SK-N-SH (cell line): ENCODE data around the gene SNHG17. TPM values are rescaled to one million over a fixed set of nuclear protein-coding genes. Genes with fewer than 3 reads are reported as not detected.

Experiments
- CTCF ChIA-PET: fragments of 300-600, 350-600 bp; formaldehyde crosslinking; extraction: SDS; loops from one replicate; lab custom pipeline; 2021; lab: Yijun Ruan, JAX
- POLR2A ChIA-PET: fragments of 350-600 bp; sonication (Branson Sonifier 250); formaldehyde crosslinking; extraction: SDS; loops from one replicate; lab custom pipeline; 2020; ENCODE audit warnings: antibody characterized with exemption, inconsistent platforms; lab: Yijun Ruan, JAX
- DNase-seq: peaks from one replicate; pipeline ENCODE4 v3.0.0; 2012
- H2AFZ ChIP-seq: fragments of 200-600 bp; sonication (generic); 2 replicates; pipeline ENCODE4 v1.8.1; 2016; ENCODE audit warnings: antibody characterized with exemption, mild to moderate bottlenecking, low read depth
- H3F3A ChIP-seq: fragments of 200-600 bp; sonication (generic); replicated peaks from 2 replicates; pipeline ENCODE3; 2016; ENCODE audit warnings: antibody characterized with exemption, mild to moderate bottlenecking; ENCODE audit not compliant: insufficient read depth
- H3K27ac ChIP-seq, 2 experiments: fragments of 200-500 bp in 1 of 2; fragments of 200-600 bp in 1 of 2; sonication (Bioruptor generic) in 1 of 2; sonication (generic), shearing (Covaris generic) in 1 of 2; 2 replicates each; pipeline versions ENCODE4 v1.5.1 to v1.6.1; 2014 to 2016; ENCODE audit warnings: low read depth in 2 of 2, inconsistent platforms in 1 of 2, low read length in 1 of 2, mild to moderate bottlenecking in 1 of 2, mixed read lengths in 1 of 2
- H3K27me3 ChIP-seq: fragments of 200-600 bp; sonication (generic), shearing (Covaris generic); 2 replicates; pipeline ENCODE4 v1.6.1; 2016; ENCODE audit warnings: mixed run types; ENCODE audit not compliant: insufficient read depth
- H3K36me3 ChIP-seq, 2 experiments: fragments of 200-500 bp in 1 of 2; fragments of 200-600 bp in 1 of 2; sonication (Bioruptor generic) in 1 of 2; sonication (generic) in 1 of 2; replicated peaks in 1 of 2; 2 replicates each; pipeline versions ENCODE3 to v1.5.1; 2014 to 2016; ENCODE audit warnings: low read length in 1 of 2, mild to moderate bottlenecking in 1 of 2; ENCODE audit not compliant: insufficient read depth in 2 of 2, control insufficient read depth in 1 of 2
- H3K4me1 ChIP-seq, 2 experiments: fragments of 200-500 bp in 1 of 2; fragments of 200-600 bp in 1 of 2; sonication (Bioruptor generic) in 1 of 2; sonication (generic), shearing (Covaris generic) in 1 of 2; 2 replicates each; pipeline versions ENCODE4 v1.5.1 to v1.6.1; 2014 to 2016; ENCODE audit warnings: low read depth in 1 of 2, low read length in 1 of 2, mixed run types in 1 of 2; ENCODE audit not compliant: insufficient read depth in 2 of 2, control insufficient read depth in 1 of 2
- H3K4me2 ChIP-seq: fragments of 200-600 bp; sonication (generic), shearing (Covaris generic); 2 replicates; pipeline ENCODE4 v1.6.1; 2017; ENCODE audit warnings: mixed run types
- H3K4me3 ChIP-seq, 2 experiments: fragments of 200-500 bp in 1 of 2; fragments of 200-600 bp in 1 of 2; sonication (Bioruptor generic) in 1 of 2; sonication (generic), shearing (Covaris generic) in 1 of 2; 2 replicates each; pipeline versions ENCODE4 v1.5.1 to v1.8.1; 2014 to 2016; ENCODE audit warnings: low read depth in 2 of 2, inconsistent platforms in 1 of 2, low read length in 1 of 2, mild to moderate bottlenecking in 1 of 2, mixed read lengths in 1 of 2, moderate library complexity in 1 of 2
- H3K79me2 ChIP-seq: fragments of 200-600 bp; sonication (generic); 2 replicates; pipeline ENCODE4 v1.8.1; 2017; ENCODE audit warnings: mild to moderate bottlenecking; ENCODE audit not compliant: insufficient read depth
- H3K9ac ChIP-seq: fragments of 200-600 bp; sonication (generic); 2 replicates; pipeline ENCODE4 v1.6.1; 2017; ENCODE audit warnings: mixed run types
- H3K9me2 ChIP-seq: fragments of 200-600 bp; sonication (generic); 2 replicates; pipeline ENCODE4 v1.6.1; 2017; ENCODE audit warnings: mixed run types
- H3K9me3 ChIP-seq: fragments of 200-600 bp; sonication (generic); 2 replicates; pipeline ENCODE4 v1.6.1; 2017; ENCODE audit warnings: mixed run types, mild to moderate bottlenecking, moderate library complexity
- H4K20me1 ChIP-seq: fragments of 200-600 bp; sonication (generic); 2 replicates; pipeline ENCODE4 v1.6.1; 2017; ENCODE audit warnings: mild to moderate bottlenecking, mixed run types; ENCODE audit not compliant: insufficient read depth
- CHD2 ChIP-seq: fragments of 150-350 bp; IDR thresholded peaks from 2 replicates; pipeline ENCODE4 v1.6.1; 2018; ENCODE audit warnings: low read length; ENCODE audit not compliant: partially characterized antibody
- EZH2phosphoT487 ChIP-seq: fragments of 200-600 bp; sonication (generic); IDR thresholded peaks from 2 replicates; pipeline ENCODE4 v1.6.1; 2017; ENCODE audit warnings: low read depth, mixed run types, mild to moderate bottlenecking, antibody characterized with exemption, moderate library complexity, borderline replicate concordance
- FOSL2 ChIP-seq: IDR thresholded peaks from 2 replicates; pipeline ENCODE4 v1.4.0; 2012; ENCODE audit warnings: low read depth, mild to moderate bottlenecking, moderate library complexity, borderline replicate concordance
- FOXM1 ChIP-seq: IDR thresholded peaks from 2 replicates; pipeline ENCODE4 v1.4.0; 2012; ENCODE audit warnings: low read depth, mild to moderate bottlenecking
- GATA2 ChIP-seq: sonication (generic); formaldehyde crosslinking; IDR thresholded peaks from 2 replicates; pipeline ENCODE4 v1.5.0; 2020; ENCODE audit warnings: mild to moderate bottlenecking, missing genetic modification reagents
- IRF3 ChIP-seq: fragments of 150-350 bp; IDR thresholded peaks from 2 replicates; pipeline ENCODE4 v1.6.1; 2016; ENCODE audit warnings: mild to moderate bottlenecking, low read depth, low read length
- MEF2A ChIP-seq: IDR thresholded peaks from 2 replicates; pipeline ENCODE4 v1.4.0; 2012; ENCODE audit warnings: low read depth, borderline replicate concordance
- NFIC ChIP-seq: IDR thresholded peaks from 2 replicates; pipeline ENCODE4 v1.4.0; 2012; ENCODE audit warnings: borderline replicate concordance
- POLR2AphosphoS5 ChIP-seq: IDR thresholded peaks from 2 replicates; pipeline ENCODE4 v1.6.1; 2012; ENCODE audit warnings: low read depth, low read length
- REST ChIP-seq: IDR thresholded peaks from 2 replicates; pipeline ENCODE4 v1.6.1; 2012; ENCODE audit warnings: mild to moderate bottlenecking, low read depth, low read length, moderate library complexity
- RFX5 ChIP-seq: IDR thresholded peaks from 2 replicates; pipeline ENCODE4 v1.6.1; 2012; ENCODE audit warnings: mild to moderate bottlenecking, improper control_type of control experiment, low read length
- SIN3A ChIP-seq: IDR thresholded peaks from 2 replicates; pipeline ENCODE4 v1.6.1; 2012; ENCODE audit warnings: low read depth, mild to moderate bottlenecking, low read length, moderate library complexity, borderline replicate concordance
- SMC3 ChIP-seq: IDR thresholded peaks from 2 replicates; pipeline ENCODE4 v1.6.1; 2012; ENCODE audit warnings: low read depth, low read length, improper control_type of control experiment
- TCF12 ChIP-seq: IDR thresholded peaks from 2 replicates; pipeline ENCODE4 v1.4.0; 2012
- TEAD4 ChIP-seq: IDR thresholded peaks from 2 replicates; pipeline ENCODE4 v1.4.0; 2012; ENCODE audit warnings: mild to moderate bottlenecking, borderline replicate concordance; ENCODE audit not compliant: insufficient read depth
- YY1 ChIP-seq: IDR thresholded peaks from 2 replicates; pipeline ENCODE4 v1.4.0; 2012; ENCODE audit warnings: low read depth, mild to moderate bottlenecking
- WGBS: methylation state at CpG from one replicate; pipeline ENCODE4 v1.1.6; 2017; ENCODE audit warnings: low lambda C conversion rate; 5-methylcytosine and 5-hydroxymethylcytosine counted together
- polyA plus RNA-seq, 3 experiments: library from polyadenylated mRNA; depleted of rRNA; stranded (reverse); fragments of >200 nt; gene quantifications; 2 replicates each; pipeline ENCODE4 v1.2.3, GENCODE V29; 2012
- TF ChIP-seq, protein P1 (sequence below): IDR thresholded peaks from 2 replicates; pipeline ENCODE4 v1.4.0; 2012; ENCODE audit warnings: low read depth, borderline replicate concordance

Gene SNHG17
- polyA plus RNA-seq, 1 of the 3 experiments (the other 2 are of a cell fraction): 40.3 TPM

DNA sequence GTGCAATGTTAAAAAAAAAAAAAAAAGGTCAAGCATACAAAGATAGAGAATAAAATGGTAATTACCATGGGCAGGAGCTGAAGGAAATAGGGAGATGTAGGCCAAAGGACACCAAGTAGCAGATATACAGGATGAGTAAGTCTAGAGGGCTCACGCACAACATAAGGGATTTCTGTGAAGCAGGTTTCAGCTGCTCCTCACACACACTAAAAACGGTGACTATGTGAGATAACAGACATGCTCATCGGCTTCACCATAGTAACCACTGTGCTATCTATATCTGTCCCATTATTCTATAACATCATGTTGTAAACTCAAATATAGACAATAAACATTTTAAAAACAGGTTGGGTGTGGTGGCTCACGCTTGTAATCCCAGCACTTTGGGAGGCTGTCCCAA is 11.6 kb downstream of the SNHG17 start:
- Histone ChIP-seq H2AFZ (no peak overlapping the region), H3K9me3 (no peaks in the 10 kb centered on the region), H3K9ac (no peak overlapping the region), H3K4me1 (peaks cover 7 to 15% of the 10 kb centered on the region in 2 experiments; a peak in 3 of 4 replicates)
- 84% methylated on average over 4 of the region's 4 CpGs for WGBS
- no peak for TF ChIP-seq FOXM1
- TF ChIP-seq POLR2AphosphoS5: no peak
- no peak for TF ChIP-seq NFIC
- no peak for TF ChIP-seq REST
- TF ChIP-seq EZH2phosphoT487: no peak
- no peak for TF ChIP-seq CHD2
- TF ChIP-seq MEF2A: no peak
- TF ChIP-seq FOSL2: no peak
- TF ChIP-seq, protein P1, sequence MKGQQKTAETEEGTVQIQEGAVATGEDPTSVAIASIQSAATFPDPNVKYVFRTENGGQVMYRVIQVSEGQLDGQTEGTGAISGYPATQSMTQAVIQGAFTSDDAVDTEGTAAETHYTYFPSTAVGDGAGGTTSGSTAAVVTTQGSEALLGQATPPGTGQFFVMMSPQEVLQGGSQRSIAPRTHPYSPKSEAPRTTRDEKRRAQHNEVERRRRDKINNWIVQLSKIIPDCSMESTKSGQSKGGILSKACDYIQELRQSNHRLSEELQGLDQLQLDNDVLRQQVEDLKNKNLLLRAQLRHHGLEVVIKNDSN: no peak
- no peak for TF ChIP-seq YY1
- TF ChIP-seq TEAD4: no peak
- TF ChIP-seq SIN3A: no peak
- TF ChIP-seq TCF12: no peak
- TF ChIP-seq IRF3: no peak
- no peak for TF ChIP-seq SMC3
- no peak for TF ChIP-seq RFX5
- no peak for TF ChIP-seq GATA2
- TF ChIP-seq, all 33 proteins: peak for 0
- Histone ChIP-seq H3F3A (peaks cover 27% of the 10 kb centered on the region), H3K27ac (no peak overlapping the region), H4K20me1 (peaks cover 78% of the 10 kb centered on the region), H3K9me2 (no peaks in the 10 kb centered on the region), H3K36me3 (peaks cover 86 to 92% of the 10 kb centered on the region in 2 experiments), H3K4me3 (no peak overlapping the region), H3K27me3 (no peaks in the 10 kb centered on the region), H3K4me2 (no peak overlapping the region), H3K79me2 (peaks cover 57% of the 10 kb centered on the region)
- ChIA-PET POLR2A (no interaction called here), CTCF (interaction anchor here (1.1 to 5.2 kb wide), 4 partner anchors 9 to 23 kb away, joined by 4 to 31 read pairs (median 14); partner anchors contain the start of gene SNHG17)
- no peak for DNase-seq
